Left lung (tissue), 10 donors: Measurements from ENCODE around the gene NRG3. TPM values are rescaled to one million over a fixed set of nuclear protein-coding genes. Genes with fewer than 3 reads are reported as not detected.

Experiments
- ATAC-seq: fragments of 200-7000 bp; cut with Tn5 transposase; one replicate; pipeline ENCODE4 v1.9.1; 2020; ENCODE audit warnings: moderate library complexity
- DNase-seq, 4 donors: peaks; one replicate each; pipeline ENCODE4 v3.0.0-alpha.2; 2013 to 2020
- H3K27ac ChIP-seq, 2 donors: fragments of 200-600 bp; sonication (generic) in 1 of 2; one replicate each; pipeline versions ENCODE4 v1.5.0 to v1.8.0; 2020 to 2021
- H3K27me3 ChIP-seq, 2 donors: fragments of 200-600 bp; sonication (generic) in 1 of 2; one replicate each; pipeline versions ENCODE4 v1.5.0 to v1.8.0; 2020 to 2021
- H3K36me3 ChIP-seq, 2 donors: fragments of 200-600 bp; sonication (generic) in 1 of 2; one replicate each; pipeline versions ENCODE4 v1.5.0 to v1.8.0; 2020 to 2021
- H3K4me1 ChIP-seq, 2 donors: fragments of 200-600 bp; one replicate each; pipeline ENCODE4 v1.8.0; 2021
- H3K4me3 ChIP-seq, 2 donors: fragments of 200-600 bp; sonication (generic) in 1 of 2; one replicate each; pipeline versions ENCODE4 v1.5.0 to v1.8.0; 2020 to 2021; ENCODE audit warnings: mild to moderate bottlenecking in 1 of 2
- H3K9me3 ChIP-seq, 2 donors: fragments of 200-600 bp; sonication (generic) in 1 of 2; one replicate each; pipeline versions ENCODE4 v1.5.0 to v1.8.0; 2020 to 2021
- CTCF ChIP-seq, 2 donors: fragments of 200-600 bp; sonication (generic) in 1 of 2; IDR thresholded peaks; one replicate each; pipeline versions ENCODE4 v1.5.0 to v1.8.0; 2021; ENCODE audit warnings: antibody characterized with exemption in 2 of 2
- intact Hi-C, 2 donors: fragments of 100-400 bp; cut with DNase I; formaldehyde crosslinking; loops; one replicate each; pipeline versions ENCODE4 v1.11.2 to v1.14.2; 2022
- polyA plus RNA-seq, 6 donors: library from polyadenylated mRNA; unstranded; fragments of 120-200 nt; gene quantifications; one replicate each; pipeline ENCODE4 v1.2.1, GENCODE V29; 2013; ENCODE audit not compliant: insufficient read length in 6 of 6
- total RNA-seq, 2 donors: library from RNA; stranded (reverse); fragmentation: NEBNext Ultra II Directional; extraction: Animal tissue kit (Norgen Biotek cat#: 25700); gene quantifications; one replicate each; pipeline ENCODE4 v1.2.1, GENCODE V29; 2021
- donor health status: DM: no; HTN: yes; CAD: no.
- donor health status: DM: no; HTN: no; CAD: no.

The NRG3 gene
- total and polyA plus RNA-seq, 8 donors: 1.0 to 1.7 (median 1.1) TPM

- no peak for TF ChIP-seq CTCF (IDR thresholded peaks at IDR 0.05)
- no peaks in the 10 kb centered on the region for H3K36me3 ChIP-seq
- intact Hi-C loops: no loop called here
- no peaks in the 10 kb centered on the region for H3K4me1 ChIP-seq
- DNase-seq (no peak), ATAC-seq (no peak)
- H3K9me3 ChIP-seq: no peaks in the 10 kb centered on the region
- H3K27ac ChIP-seq: no peak overlapping the region
- H3K27me3 ChIP-seq: no peaks in the 10 kb centered on the region
- H3K4me3 ChIP-seq: no peak overlapping the region
Observed at GRCh38 chr10:82914655-82915136, 1039.7 kb downstream of the NRG3 start.

GRCh38 chr10:82916941-82917340 is 1041.9 kb downstream of the NRG3 start:
- DNase-seq (no peak), ATAC-seq (no peak)
- TF ChIP-seq CTCF (IDR thresholded peaks at IDR 0.05): no peak
- H3K4me3 ChIP-seq: no peak overlapping the region
- no peaks in the 10 kb centered on the region for H3K27me3 ChIP-seq
- no peaks in the 10 kb centered on the region for H3K4me1 ChIP-seq
- H3K27ac ChIP-seq: no peak overlapping the region
- peaks cover 0 to 6% of the 10 kb centered on the region in 2 donors for H3K9me3 ChIP-seq
- intact Hi-C loops: no loop called here
- H3K36me3 ChIP-seq: no peaks in the 10 kb centered on the region

GRCh38 chr10:82918022-82918421 is 1043.0 kb downstream of the NRG3 start:
- Histone ChIP-seq H3K27ac (no peak overlapping the region), H3K9me3 (peaks cover 0 to 6% of the 10 kb centered on the region in 2 donors), H3K27me3 (no peaks in the 10 kb centered on the region), H3K4me3 (no peak overlapping the region), H3K36me3 (no peaks in the 10 kb centered on the region), H3K4me1 (no peaks in the 10 kb centered on the region)
- DNase-seq (no peak), ATAC-seq (no peak)
- intact Hi-C loops: no loop called here
- no peak for TF ChIP-seq CTCF (IDR thresholded peaks at IDR 0.05)

GRCh38 chr10:82922046-82922445 is 1047.1 kb downstream of the NRG3 start:
- TF ChIP-seq CTCF (IDR thresholded peaks at IDR 0.05): no peak
- no peak overlapping the region for H3K27ac ChIP-seq
- DNase-seq: no peak
- peaks cover 0 to 6% of the 10 kb centered on the region in 2 donors for H3K9me3 ChIP-seq
- H3K27me3 ChIP-seq: no peaks in the 10 kb centered on the region
- H3K36me3 ChIP-seq: no peaks in the 10 kb centered on the region
- no peak for ATAC-seq
- intact Hi-C loops: no loop called here
- H3K4me3 ChIP-seq: no peak overlapping the region
- no peaks in the 10 kb centered on the region for H3K4me1 ChIP-seq

DNA sequence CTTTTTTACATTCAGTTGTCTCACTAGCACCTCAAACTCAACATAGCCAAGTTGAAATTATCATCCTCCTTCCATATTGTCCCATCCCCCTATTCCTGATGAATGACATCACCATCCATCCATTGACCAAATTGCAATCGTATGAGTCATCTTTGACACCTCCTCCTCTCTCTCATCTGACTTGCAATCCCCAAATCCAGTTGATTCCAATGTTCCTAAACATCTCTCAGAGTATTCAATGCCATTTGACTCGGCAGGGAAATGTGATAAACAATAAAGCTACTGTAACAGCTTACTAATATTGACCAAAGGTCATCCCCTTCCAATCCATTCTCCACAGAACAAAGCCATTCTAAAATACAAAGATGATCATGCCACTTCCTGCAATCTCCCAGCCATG is 1047.8 kb downstream of the NRG3 start:
- no peak for TF ChIP-seq CTCF (IDR thresholded peaks at IDR 0.05)
- no peak overlapping the region for H3K27ac ChIP-seq
- H3K4me3 ChIP-seq: no peak overlapping the region
- H3K27me3 ChIP-seq: no peaks in the 10 kb centered on the region
- peaks cover 0 to 6% of the 10 kb centered on the region in 2 donors for H3K9me3 ChIP-seq
- intact Hi-C loops: no loop called here
- no peaks in the 10 kb centered on the region for H3K4me1 ChIP-seq
- H3K36me3 ChIP-seq: no peaks in the 10 kb centered on the region
- DNase-seq: no peak
- no peak for ATAC-seq
